Measurements from ENCODE around the gene ASB13.

Gene ASB13

GRCh38 chr10:5645944-5646617 lies 20.3 kb downstream of the ASB13 start:
- no peak for DNase-seq

- peak; percentile 30 for DNase-seq
These were observed 21.0 kb downstream of the ASB13 start for GRCh38 chr10:5645375-5645774.

- DNase-seq = no peak
These were observed 21.5 kb downstream of the ASB13 start for GRCh38 chr10:5644930-5645329.

- DNase-seq = no peak
These were observed 22.9 kb downstream of the ASB13 start for GRCh38 chr10:5643346-5644067.

GRCh38 chr10:5641501-5641900 lies 24.9 kb downstream of the ASB13 start:
- no peak for DNase-seq

- no peak for DNase-seq
These were observed 25.9 kb downstream of the ASB13 start for GRCh38 chr10:5640501-5640900.

- DNase-seq = no peak
These were observed 26.4 kb downstream of the ASB13 start for GRCh38 chr10:5640036-5640435.

- no peak for DNase-seq
These were observed 27.3 kb downstream of the ASB13 start for GRCh38 chr10:5639066-5639465.

- DNase-seq = no peak
These were observed 27.9 kb downstream of the ASB13 start for GRCh38 chr10:5638494-5638893.

GRCh38 chr10:5634918-5635317 lies 31.5 kb downstream of the ASB13 start:
- no peak for DNase-seq

GRCh38 chr10:5633166-5633749 lies 33.1 kb downstream of the ASB13 start:
- DNase-seq = no peak

GRCh38 chr10:5632446-5632845 lies 33.9 kb downstream of the ASB13 start:
- no peak for DNase-seq

GRCh38 chr10:5631936-5632335 lies 34.5 kb downstream of the ASB13 start:
- DNase-seq = no peak

GRCh38 chr10:5630112-5630436 lies 36.3 kb downstream of the ASB13 start:
- no peak for DNase-seq

GRCh38 chr10:5629303-5630111 lies 36.9 kb downstream of the ASB13 start:
- peak; percentile 72 for DNase-seq

- no peak for DNase-seq
These were observed 37.7 kb downstream of the ASB13 start for GRCh38 chr10:5628451-5629302.

GRCh38 chr10:5627486-5628044 lies 38.8 kb downstream of the ASB13 start:
- DNase-seq = no peak

- no peak for DNase-seq
These were observed 40.2 kb downstream of the ASB13 start for GRCh38 chr10:5625992-5626777.

- DNase-seq = no peak
These were observed 41.7 kb downstream of the ASB13 start for GRCh38 chr10:5624701-5625100.

- peak; percentile 76 for DNase-seq
These were observed 43.2 kb downstream of the ASB13 start for GRCh38 chr10:5623081-5623748.
